RWPE1 (cell line): ENCODE results near the gene MRPS2.
"Not testable (repeated sequence)": the region's sequence is repeated elsewhere in the genome, so short reads cannot be mapped to it uniquely, and the experiment has no call there.

Source experiments
- CTCF ChIA-PET: fragments of 350-600 bp; sonication (Branson Sonifier 250); formaldehyde crosslinking; extraction: SDS; loops from one replicate; lab custom pipeline; 2021; lab: Yijun Ruan, JAX
- POLR2A ChIA-PET: fragments of 400-600 bp; formaldehyde crosslinking; extraction: SDS; loops from one replicate; lab custom pipeline; 2020; ENCODE audit warnings: antibody characterized with exemption; ENCODE audit not compliant: low non-redundant PET; lab: Yijun Ruan, JAX
- DNase-seq: peaks from one replicate; pipeline ENCODE4 v3.0.0; 2012; ENCODE audit warnings: low spot score
- H3K27ac ChIP-seq: fragments of 450-650 bp; 2 replicates; pipeline ENCODE4 v1.5.1; 2017
- TF ChIP-seq, protein P1 (sequence below): fragments of 450-650 bp; conservative IDR thresholded peaks from 2 replicates; pipeline ENCODE4 v1.5.1; 2017; ENCODE audit warnings: low read depth, mild to moderate bottlenecking

The MRPS2 gene

DNA sequence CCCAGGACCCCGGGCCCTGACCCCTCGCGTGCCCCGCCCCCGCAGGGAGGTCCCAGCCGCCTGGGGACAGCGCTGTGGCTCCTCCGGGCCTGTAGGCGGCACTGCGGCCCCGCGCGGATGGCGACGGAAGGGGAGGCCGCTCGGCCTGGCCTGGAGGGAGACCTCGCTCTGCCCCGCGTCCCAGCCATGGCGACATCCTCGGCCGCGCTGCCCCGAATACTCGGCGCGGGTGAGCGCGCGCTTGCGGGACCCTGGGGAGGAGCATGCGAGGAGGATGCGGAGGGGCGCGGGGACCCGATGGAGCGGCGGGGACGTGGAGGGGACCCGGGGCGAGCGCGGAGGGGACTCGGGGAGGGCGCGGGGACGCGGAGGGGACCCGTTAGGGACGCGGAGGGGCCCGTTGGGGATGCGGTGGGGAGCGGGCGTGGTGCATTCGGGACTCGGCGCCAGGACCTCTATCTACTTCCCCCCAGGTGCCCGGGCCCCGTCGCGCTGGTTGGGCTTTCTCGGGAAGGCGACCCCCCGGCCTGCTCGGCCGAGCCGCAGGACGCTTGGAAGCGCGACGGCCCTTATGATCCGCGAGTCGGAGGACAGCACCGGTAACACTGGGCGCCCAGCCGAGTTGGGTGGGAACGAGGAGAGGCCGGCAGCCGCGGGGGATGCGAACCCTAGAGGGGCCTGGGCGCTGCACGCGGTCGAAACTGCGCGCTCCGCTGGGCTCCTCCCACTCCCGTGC is at the start of gene MRPS2:
Gene MRPS2 (plus strand): TSS at position 158 of the 736 bp plus-strand sequence. CDS start 29 bp downstream, at position 187.
- TF ChIP-seq, protein P1, sequence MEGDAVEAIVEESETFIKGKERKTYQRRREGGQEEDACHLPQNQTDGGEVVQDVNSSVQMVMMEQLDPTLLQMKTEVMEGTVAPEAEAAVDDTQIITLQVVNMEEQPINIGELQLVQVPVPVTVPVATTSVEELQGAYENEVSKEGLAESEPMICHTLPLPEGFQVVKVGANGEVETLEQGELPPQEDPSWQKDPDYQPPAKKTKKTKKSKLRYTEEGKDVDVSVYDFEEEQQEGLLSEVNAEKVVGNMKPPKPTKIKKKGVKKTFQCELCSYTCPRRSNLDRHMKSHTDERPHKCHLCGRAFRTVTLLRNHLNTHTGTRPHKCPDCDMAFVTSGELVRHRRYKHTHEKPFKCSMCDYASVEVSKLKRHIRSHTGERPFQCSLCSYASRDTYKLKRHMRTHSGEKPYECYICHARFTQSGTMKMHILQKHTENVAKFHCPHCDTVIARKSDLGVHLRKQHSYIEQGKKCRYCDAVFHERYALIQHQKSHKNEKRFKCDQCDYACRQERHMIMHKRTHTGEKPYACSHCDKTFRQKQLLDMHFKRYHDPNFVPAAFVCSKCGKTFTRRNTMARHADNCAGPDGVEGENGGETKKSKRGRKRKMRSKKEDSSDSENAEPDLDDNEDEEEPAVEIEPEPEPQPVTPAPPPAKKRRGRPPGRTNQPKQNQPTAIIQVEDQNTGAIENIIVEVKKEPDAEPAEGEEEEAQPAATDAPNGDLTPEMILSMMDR, result peak; percentile 100
- POLR2A ChIA-PET, result no interaction called here
- peak within 1 kb of the TSS; percentile 76 for H3K27ac ChIP-seq
- peak; percentile 96 for DNase-seq
- CTCF ChIA-PET, result interaction anchor here (0.6 to 1.3 kb wide), 5 partner anchors 17 to 96 kb away, joined by 3 to 6 read pairs (median 3); no protein-coding TSS in a partner anchor

DNA sequence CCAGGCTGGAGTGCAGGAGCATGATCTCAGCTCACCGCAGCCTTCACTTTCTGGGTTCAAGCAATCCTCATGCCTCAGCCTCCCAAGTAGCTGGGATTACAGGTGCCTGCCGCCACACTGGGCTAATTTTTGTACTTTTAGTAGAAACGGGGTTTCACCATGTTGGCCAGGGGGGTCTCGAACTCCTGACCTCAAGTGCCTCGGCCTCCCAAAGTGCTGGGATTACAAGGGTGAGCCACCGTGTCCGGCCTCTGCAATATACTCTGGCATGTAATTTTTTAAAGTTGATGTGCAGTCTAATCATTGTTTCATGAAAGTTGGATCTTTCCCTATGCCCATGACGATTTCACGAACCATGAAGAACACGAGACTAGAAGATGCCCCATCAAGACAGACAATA is 49.5 kb upstream of the MRPS2 start:
- no peak overlapping the region for H3K27ac ChIP-seq
- TF ChIP-seq, protein P1, result no peak
- CTCF ChIA-PET, result no interaction called here
- DNase-seq, result no peak
- POLR2A ChIA-PET, result no interaction called here

GRCh38 chr9:135451909-135452308 is 48.6 kb upstream of the MRPS2 start:
- DNase-seq, CTCF ChIA-PET, POLR2A ChIA-PET, H3K27ac ChIP-seq: not testable (repeated sequence)

GRCh38 chr9:135454737-135455136 is 45.7 kb upstream of the MRPS2 start:
- CTCF ChIA-PET, result interaction anchor here (0.6 to 1.1 kb wide), 2 partner anchors 20 to 26 kb away, joined by 3 to 12 read pairs; no protein-coding TSS in a partner anchor
- TF ChIP-seq, protein P1, result no peak
- DNase-seq, result no peak
- POLR2A ChIA-PET, result no interaction called here
- H3K27ac ChIP-seq, result no peak overlapping the region

DNA sequence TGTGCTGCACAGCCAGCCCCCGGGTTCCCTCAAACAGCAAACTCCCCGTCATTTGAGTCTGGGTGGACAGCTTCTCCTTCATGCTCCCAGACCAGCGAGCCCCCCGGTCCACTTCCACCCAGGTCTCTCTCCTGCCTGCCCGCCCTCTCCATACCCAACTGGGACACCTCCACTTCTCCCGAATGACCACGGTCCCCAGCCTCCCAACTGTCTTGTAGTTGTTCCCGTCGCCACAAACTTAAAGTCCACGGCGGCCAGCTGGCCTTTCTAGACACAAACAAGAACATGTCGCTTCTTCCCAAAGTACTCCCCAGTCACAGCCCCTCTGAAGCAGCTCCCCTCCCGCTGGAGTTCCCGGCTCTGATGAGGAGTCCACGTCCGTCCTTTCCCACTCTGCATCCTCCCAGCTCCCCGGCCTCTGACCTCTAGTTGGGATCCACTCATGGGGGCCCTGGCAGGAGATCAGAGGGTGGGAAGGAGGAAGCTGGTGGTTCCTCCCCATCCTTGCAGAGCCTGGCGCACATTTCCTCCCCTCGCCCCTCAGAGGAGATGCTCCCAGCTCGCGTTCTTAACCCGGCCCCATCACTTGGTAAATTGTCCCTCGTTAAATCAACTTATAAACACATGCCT is 45.0 kb upstream of the MRPS2 start:
- CTCF ChIA-PET, result interaction anchor here (1.1 kb wide), 1 partner anchor 20 kb away, joined by 12 read pairs; no protein-coding TSS in a partner anchor
- TF ChIP-seq, protein P1, result no peak
- no peak for DNase-seq
- H3K27ac ChIP-seq, result no peak overlapping the region
- POLR2A ChIA-PET, result no interaction called here

- no peak overlapping the region for H3K27ac ChIP-seq
- POLR2A ChIA-PET, result no interaction called here
- TF ChIP-seq, protein P1, result no peak
- CTCF ChIA-PET, result no interaction called here
- no peak for DNase-seq
These were observed 43.9 kb upstream of the MRPS2 start for GRCh38 chr9:135456436-135457104.

DNA sequence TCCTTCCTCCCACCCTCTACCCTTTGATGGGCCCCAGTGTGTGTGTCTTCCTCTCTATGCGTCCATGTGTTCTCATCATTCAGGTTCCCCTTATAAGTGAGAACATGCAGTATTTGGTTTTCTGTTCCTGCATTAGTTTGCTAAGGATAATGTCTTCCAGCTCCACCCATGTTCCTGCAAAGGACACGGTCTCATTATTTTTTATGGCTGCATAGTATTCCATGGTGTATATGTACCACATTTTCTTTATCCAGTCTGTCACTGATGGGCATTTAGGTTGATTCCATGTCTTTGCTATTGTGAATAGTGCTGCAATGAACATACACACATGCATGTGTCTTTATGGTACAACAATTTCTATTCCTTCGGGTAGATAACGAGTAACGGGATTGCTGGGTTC is 42.0 kb upstream of the MRPS2 start:
- POLR2A ChIA-PET, H3K27ac ChIP-seq, CTCF ChIA-PET, DNase-seq: not testable (repeated sequence)
